B cell (primary cell): ENCODE results near the gene BCHE.

Experiments used
- EZH2 ChIP-seq: IDR thresholded peaks from 2 replicates; pipeline ENCODE4 v1.6.1; 2012; ENCODE audit warnings: borderline replicate concordance, low read depth, mild to moderate bottlenecking, moderate library complexity, low read length; ENCODE audit not compliant: insufficient read depth, poor library complexity, severe bottlenecking
- TF ChIP-seq, protein P1 (sequence below): fragments of 200-600 bp; IDR thresholded peaks from one replicate; pipeline ENCODE4 v1.8.0; 2022; ENCODE audit warnings: antibody characterized with exemption, mild to moderate bottlenecking

DNA sequence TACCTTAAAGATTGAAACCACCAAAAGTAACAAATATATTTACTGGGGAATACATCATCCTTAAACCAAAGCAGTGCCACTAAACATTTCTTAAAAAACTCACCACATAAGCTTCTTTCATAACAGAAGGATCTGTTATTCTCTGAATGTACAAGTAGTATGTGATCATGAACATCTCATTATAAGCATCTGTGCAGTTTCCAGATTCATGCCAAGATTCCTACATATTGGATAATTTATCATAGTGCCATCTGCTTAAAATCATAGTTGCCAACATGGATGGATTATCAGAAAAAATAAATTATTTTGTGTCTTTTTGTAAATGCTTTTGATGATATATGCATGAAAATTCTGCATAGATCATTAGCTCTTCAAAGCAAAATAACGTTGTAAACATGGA is 21.8 kb upstream of the BCHE start:
- TF ChIP-seq, protein P1, sequence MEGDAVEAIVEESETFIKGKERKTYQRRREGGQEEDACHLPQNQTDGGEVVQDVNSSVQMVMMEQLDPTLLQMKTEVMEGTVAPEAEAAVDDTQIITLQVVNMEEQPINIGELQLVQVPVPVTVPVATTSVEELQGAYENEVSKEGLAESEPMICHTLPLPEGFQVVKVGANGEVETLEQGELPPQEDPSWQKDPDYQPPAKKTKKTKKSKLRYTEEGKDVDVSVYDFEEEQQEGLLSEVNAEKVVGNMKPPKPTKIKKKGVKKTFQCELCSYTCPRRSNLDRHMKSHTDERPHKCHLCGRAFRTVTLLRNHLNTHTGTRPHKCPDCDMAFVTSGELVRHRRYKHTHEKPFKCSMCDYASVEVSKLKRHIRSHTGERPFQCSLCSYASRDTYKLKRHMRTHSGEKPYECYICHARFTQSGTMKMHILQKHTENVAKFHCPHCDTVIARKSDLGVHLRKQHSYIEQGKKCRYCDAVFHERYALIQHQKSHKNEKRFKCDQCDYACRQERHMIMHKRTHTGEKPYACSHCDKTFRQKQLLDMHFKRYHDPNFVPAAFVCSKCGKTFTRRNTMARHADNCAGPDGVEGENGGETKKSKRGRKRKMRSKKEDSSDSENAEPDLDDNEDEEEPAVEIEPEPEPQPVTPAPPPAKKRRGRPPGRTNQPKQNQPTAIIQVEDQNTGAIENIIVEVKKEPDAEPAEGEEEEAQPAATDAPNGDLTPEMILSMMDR = no peak
- TF ChIP-seq EZH2 = no peak
